Measurements from ENCODE around the gene APBA2. TPM values are rescaled to one million over a fixed set of nuclear protein-coding genes. Genes with fewer than 3 reads are reported as not detected.

Gene APBA2
- total RNA-seq, 2 experiments from 2014 or later = 19.2 to 21.2 TPM

GRCh38 chr15:28915935-28916334, 30.2 kb downstream of the APBA2 start:
- H3K4me1 Mint-ChIP-seq = peaks cover 37% of the 10 kb centered on the region
- no peaks in the 10 kb centered on the region for H3K27me3 Mint-ChIP-seq
- no peak for DNase-seq
- H3K9me3 Mint-ChIP-seq = no peaks in the 10 kb centered on the region
- no peaks in the 10 kb centered on the region for H3K36me3 Mint-ChIP-seq (ENCODE audit: low read depth)
- CTCF ChIA-PET = no interaction called here
- POLR2A ChIA-PET = no interaction called here
- no peak overlapping the region for H3K27ac Mint-ChIP-seq
- H3K4me3 Mint-ChIP-seq = no peak overlapping the region

DNA sequence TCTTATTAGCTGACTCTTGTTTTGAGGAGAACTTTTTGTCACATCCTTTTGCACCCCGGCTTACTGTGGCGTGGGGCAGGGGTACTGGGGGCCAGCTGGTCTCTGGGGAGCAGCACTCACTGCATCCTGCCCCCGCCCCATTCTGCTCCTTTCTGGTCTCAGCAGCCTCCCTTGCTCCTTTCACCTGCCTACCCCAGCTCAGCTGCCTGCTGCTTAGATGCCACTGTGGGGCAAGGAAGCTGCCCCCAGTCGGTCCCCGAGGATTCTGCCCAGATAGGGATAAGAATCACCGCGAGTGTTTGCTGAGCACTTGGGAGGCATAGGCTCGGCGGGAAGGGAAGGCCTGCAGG, 32.0 kb downstream of the APBA2 start:
- H3K4me1 Mint-ChIP-seq = peaks cover 35% of the 10 kb centered on the region
- H3K27me3 Mint-ChIP-seq = no peaks in the 10 kb centered on the region
- H3K36me3 Mint-ChIP-seq (ENCODE audit: low read depth) = peaks cover 5% of the 10 kb centered on the region
- H3K27ac Mint-ChIP-seq = no peak overlapping the region
- no peak overlapping the region for H3K4me3 Mint-ChIP-seq
- no peak for DNase-seq
- ChIA-PET POLR2A (no interaction called here), CTCF (no interaction called here)
- H3K9me3 Mint-ChIP-seq = no peaks in the 10 kb centered on the region

DNA sequence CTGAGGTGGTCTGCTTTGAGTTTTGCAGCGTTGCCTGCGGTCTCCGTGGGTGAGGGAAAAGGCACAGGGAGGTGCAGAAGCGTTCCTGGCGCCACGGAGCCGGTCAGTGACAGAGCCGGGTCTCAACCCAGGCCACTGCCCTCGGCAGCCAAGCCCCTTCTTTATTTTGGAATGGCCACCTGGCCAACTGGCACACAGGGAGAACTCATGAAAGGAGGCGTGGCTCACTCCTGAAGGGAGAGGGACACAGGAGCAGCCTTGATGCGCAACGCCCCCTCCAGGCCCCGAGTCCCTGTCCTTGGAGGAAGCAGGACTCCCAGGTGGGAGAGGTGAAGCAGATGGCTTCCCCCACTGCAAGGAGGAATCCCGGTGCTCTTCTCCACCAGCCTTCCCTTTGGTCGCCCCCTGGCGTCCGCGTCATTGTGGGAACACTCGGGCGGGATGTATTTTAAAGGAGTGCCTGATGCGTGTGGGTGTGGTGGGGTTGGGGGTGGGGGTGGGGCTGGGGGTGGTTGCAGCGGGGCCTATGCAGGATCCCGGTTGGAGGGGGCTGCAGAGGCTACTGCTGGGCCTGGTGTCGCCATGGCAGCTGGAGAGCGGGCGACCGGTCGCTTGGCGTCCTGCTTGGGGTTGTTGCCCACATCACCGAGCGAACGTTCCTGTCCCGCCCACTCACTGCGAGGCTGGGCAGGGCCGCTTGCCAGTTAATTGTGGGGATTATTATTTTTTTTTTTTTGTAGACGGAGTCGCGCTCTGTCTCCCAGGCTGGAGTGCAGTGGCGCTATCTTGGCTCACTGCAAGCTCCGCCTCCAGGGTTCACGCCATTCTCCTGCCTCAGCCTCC, 32.6 kb downstream of the APBA2 start:
- Mint-ChIP-seq H3K4me1 (peaks cover 38% of the 10 kb centered on the region), H3K27ac (peak overlapping the region; percentile 83), H3K27me3 (no peaks in the 10 kb centered on the region), H3K9me3 (no peaks in the 10 kb centered on the region), H3K4me3 (peak overlapping the region; percentile 59), H3K36me3 (ENCODE audit: low read depth) (peaks cover 8% of the 10 kb centered on the region)
- no peak for DNase-seq
- POLR2A ChIA-PET = no interaction called here
- CTCF ChIA-PET = no interaction called here

GRCh38 chr15:28919201-28919635, 33.4 kb downstream of the APBA2 start:
- ChIA-PET CTCF (no interaction called here), POLR2A (no interaction called here)
- H3K27ac Mint-ChIP-seq = peak overlapping the region; percentile 83
- H3K27me3 Mint-ChIP-seq = no peaks in the 10 kb centered on the region
- no peaks in the 10 kb centered on the region for H3K9me3 Mint-ChIP-seq
- peak; percentile 51 for DNase-seq
- peaks cover 8% of the 10 kb centered on the region for H3K36me3 Mint-ChIP-seq (ENCODE audit: low read depth)
- peaks cover 45% of the 10 kb centered on the region for H3K4me1 Mint-ChIP-seq
- H3K4me3 Mint-ChIP-seq = peak overlapping the region; percentile 59

DNA sequence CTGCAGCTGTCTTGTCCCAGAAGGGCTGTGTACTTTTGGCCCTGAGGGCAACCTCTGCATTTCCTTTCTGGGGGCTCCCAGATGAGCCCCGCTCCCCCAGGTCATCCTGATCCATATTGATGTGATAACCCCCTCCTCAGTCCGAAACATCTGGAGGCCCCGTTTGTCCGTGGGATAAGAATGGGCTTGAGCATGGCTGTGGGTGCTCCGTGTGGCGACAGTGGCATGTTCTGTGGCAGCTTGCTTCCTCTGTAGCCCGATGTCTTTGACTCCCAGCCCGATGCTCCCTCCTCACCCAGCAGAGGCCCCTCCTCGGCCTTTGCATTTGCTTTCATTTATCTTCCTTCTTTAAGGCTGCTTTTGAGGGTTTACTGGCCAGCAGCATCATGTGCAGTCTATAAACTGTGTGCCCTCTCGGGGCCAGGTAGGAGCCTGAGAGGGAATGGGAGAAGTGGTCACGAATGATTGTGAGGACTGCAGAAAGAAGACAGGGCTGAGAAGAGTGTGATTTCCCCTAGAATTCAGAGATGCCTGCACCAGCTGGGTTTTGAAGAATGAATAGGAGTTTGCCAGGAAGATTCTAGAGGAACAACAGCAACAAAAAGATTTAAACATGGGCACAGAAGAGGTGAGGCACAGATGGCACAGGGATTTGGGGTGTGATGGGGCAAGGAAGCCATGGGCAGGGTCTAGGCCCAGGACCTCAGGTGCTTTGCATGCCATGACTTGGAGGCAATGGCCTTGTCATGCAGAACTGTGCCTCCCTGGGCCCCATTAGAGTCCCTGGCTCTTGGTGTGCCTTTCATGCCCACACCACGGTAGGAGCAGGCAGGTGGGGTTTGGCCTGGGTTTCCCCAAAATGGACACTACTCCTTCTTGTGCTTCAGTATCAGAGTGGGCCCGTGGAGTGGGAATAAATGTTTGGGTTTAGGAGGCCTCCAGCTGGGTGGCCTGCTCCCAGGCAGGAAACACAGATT, 34.2 kb downstream of the APBA2 start:
- ChIA-PET POLR2A (no interaction called here), CTCF (interaction anchor here (1.0 to 1.4 kb wide), 2 partner anchors 10 to 30 kb away, joined by 3 read pairs; no protein-coding TSS in a partner anchor)
- H3K27ac Mint-ChIP-seq = peak overlapping the region; percentile 83
- no peaks in the 10 kb centered on the region for H3K9me3 Mint-ChIP-seq
- peaks cover 8% of the 10 kb centered on the region for H3K36me3 Mint-ChIP-seq (ENCODE audit: low read depth)
- peaks cover 48% of the 10 kb centered on the region for H3K4me1 Mint-ChIP-seq
- DNase-seq = no peak
- peak overlapping the region; percentile 59 for H3K4me3 Mint-ChIP-seq
- no peaks in the 10 kb centered on the region for H3K27me3 Mint-ChIP-seq

DNA sequence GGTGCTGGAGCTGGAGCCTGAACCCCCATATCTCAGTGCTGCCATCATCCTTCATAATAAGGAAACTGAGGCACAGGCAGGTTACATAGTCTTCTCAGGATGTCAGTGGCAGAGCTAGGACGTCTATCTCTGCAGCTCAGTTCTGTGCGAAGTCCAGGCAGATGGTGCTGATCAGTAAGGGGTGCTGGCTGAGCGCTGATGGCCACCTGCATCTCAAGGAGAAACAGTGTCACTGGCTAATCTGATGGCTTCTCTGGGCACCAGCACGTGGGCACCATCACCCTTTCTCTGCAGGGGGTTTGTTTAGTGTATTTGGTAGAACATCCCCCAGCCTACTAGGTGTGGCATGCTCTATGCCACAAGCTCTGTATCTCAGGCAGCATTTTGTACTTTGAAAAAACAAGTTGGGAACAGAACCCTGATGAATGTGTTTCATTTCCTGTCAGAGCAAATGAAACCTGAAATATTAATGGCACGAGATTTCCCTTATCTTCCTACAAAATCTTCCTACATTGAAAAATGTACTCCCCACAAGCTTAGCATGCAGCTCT, 35.1 kb downstream of the APBA2 start:
- Mint-ChIP-seq H3K4me3 (peak overlapping the region; percentile 59), H3K4me1 (peaks cover 48% of the 10 kb centered on the region), H3K27ac (peak overlapping the region; percentile 60), H3K27me3 (no peaks in the 10 kb centered on the region), H3K36me3 (ENCODE audit: low read depth) (peaks cover 8% of the 10 kb centered on the region), H3K9me3 (no peaks in the 10 kb centered on the region)
- POLR2A ChIA-PET = no interaction called here
- DNase-seq = no peak
- CTCF ChIA-PET = interaction anchor here (1.0 to 1.4 kb wide), 2 partner anchors 9 to 31 kb away, joined by 3 read pairs; no protein-coding TSS in a partner anchor

DNA sequence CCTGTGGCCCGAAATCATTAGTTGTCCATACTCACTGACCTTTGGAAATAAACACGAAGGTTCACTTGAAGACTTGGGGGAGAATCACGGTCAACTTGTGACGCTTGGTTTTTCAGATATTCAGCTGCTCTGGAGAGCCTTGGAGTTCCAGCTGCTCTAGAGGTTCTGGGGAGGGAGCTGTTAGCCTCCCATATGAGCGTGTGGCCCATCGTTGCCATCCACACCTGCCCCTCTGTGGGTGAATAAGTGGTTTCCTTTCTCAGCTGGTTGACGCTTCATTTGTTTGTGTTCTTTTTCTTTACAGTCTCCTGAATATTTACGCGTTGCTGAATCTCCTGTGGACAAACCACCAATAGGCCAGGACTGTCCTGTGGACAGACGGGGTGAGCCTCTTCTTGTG, 35.6 kb downstream of the APBA2 start:
- Mint-ChIP-seq H3K27ac (peak overlapping the region; percentile 60), H3K4me3 (no peak overlapping the region), H3K4me1 (peaks cover 48% of the 10 kb centered on the region), H3K9me3 (no peaks in the 10 kb centered on the region), H3K27me3 (no peaks in the 10 kb centered on the region), H3K36me3 (ENCODE audit: low read depth) (peaks cover 8% of the 10 kb centered on the region)
- ChIA-PET POLR2A (no interaction called here), CTCF (no interaction called here)
- no peak for DNase-seq

DNA sequence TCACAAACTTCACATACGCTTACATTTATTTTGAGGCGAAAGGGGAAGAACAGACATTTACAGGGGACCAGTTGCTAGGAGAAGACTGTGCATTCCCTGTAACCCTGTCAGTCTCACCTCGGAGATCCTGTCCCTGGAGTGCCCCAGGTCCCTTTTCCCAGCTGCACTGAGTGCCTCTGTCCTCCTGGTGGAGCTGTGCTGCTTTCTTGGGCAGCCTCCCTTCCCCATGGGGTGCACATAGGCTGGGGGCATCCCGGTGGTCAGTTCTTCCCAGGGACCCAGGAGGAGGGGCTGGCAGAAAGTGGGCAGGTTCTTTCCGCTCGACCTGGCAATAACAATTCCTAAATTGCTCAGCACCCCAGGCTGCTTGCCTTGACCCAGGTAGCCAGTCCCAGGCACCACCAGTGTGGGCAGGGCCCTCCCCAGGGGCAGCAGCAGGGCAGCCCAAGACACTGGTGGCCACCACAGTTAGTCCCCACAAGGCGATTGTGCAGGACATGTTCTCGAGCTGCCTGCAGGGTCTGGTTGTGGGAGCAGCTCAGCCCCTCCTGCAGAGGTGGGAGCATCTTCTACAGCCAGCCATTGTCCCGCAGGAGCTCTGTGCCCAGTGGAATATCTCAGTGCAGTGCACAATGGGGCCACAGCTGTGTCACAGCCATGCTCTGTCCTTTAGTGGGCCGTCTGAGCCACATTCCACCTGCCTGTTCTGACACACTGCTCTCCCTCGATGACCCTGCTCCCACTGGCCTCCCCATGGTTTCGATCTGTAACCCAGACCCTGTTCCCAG, 36.3 kb downstream of the APBA2 start:
- Mint-ChIP-seq H3K9me3 (no peaks in the 10 kb centered on the region), H3K4me1 (peaks cover 48% of the 10 kb centered on the region), H3K4me3 (no peak overlapping the region), H3K27me3 (no peaks in the 10 kb centered on the region), H3K27ac (no peak overlapping the region), H3K36me3 (ENCODE audit: low read depth) (peaks cover 8% of the 10 kb centered on the region)
- ChIA-PET POLR2A (no interaction called here), CTCF (interaction anchor here (1.2 kb wide), 1 partner anchor 18 kb away, joined by 3 read pairs; no protein-coding TSS in a partner anchor)
- DNase-seq = no peak

GRCh38 chr15:28922707-28923012, 36.9 kb downstream of the APBA2 start:
- peaks cover 46% of the 10 kb centered on the region for H3K4me1 Mint-ChIP-seq
- H3K4me3 Mint-ChIP-seq = no peak overlapping the region
- ChIA-PET POLR2A (no interaction called here), CTCF (interaction anchor here (1.2 kb wide), 1 partner anchor 18 kb away, joined by 3 read pairs; no protein-coding TSS in a partner anchor)
- H3K27me3 Mint-ChIP-seq = no peaks in the 10 kb centered on the region
- H3K27ac Mint-ChIP-seq = no peak overlapping the region
- DNase-seq = no peak
- no peaks in the 10 kb centered on the region for H3K9me3 Mint-ChIP-seq
- peaks cover 8% of the 10 kb centered on the region for H3K36me3 Mint-ChIP-seq (ENCODE audit: low read depth)

GRCh38 chr15:28923726-28924280, 38.0 kb downstream of the APBA2 start:
- peaks cover 8% of the 10 kb centered on the region for H3K36me3 Mint-ChIP-seq (ENCODE audit: low read depth)
- H3K4me1 Mint-ChIP-seq = peaks cover 43% of the 10 kb centered on the region
- H3K27ac Mint-ChIP-seq = no peak overlapping the region
- POLR2A ChIA-PET = no interaction called here
- H3K27me3 Mint-ChIP-seq = no peaks in the 10 kb centered on the region
- H3K4me3 Mint-ChIP-seq = no peak overlapping the region
- CTCF ChIA-PET = interaction anchor here (1.2 kb wide), 1 partner anchor 20 kb away, joined by 3 read pairs; no protein-coding TSS in a partner anchor
- DNase-seq = no peak
- no peaks in the 10 kb centered on the region for H3K9me3 Mint-ChIP-seq

- Mint-ChIP-seq H3K4me1 (peaks cover 12% of the 10 kb centered on the region), H3K27me3 (no peaks in the 10 kb centered on the region), H3K4me3 (no peak overlapping the region), H3K9me3 (no peaks in the 10 kb centered on the region), H3K27ac (no peak overlapping the region), H3K36me3 (ENCODE audit: low read depth) (peaks cover 6% of the 10 kb centered on the region)
- no peak for DNase-seq
- CTCF ChIA-PET = no interaction called here
- POLR2A ChIA-PET = no interaction called here
Observed at GRCh38 chr15:28927043-28927442, 41.3 kb downstream of the APBA2 start.

DNA sequence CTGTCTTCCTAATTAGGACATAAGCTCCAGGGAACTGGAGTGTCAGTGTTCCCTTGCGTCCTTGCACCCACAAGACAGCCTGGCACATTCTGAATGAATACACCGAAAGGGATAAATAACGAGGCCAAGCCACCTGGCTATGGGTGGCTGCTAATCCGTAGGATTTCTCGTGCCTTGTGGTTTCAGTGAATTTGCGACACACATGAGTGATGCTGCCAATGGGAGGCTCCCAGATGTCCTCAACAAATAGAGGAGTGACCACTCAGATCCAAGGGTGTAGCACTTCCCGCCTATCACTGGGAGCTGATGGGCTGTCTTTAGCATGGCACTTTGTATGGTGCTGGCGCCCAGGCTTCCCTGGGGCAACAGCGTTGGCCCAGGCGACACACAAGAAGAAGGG, 43.4 kb downstream of the APBA2 start:
- H3K27me3 Mint-ChIP-seq = no peaks in the 10 kb centered on the region
- H3K4me1 Mint-ChIP-seq = peaks cover 6% of the 10 kb centered on the region
- H3K4me3 Mint-ChIP-seq = no peak overlapping the region
- peaks cover 3% of the 10 kb centered on the region for H3K9me3 Mint-ChIP-seq
- CTCF ChIA-PET = no interaction called here
- DNase-seq = no peak
- H3K36me3 Mint-ChIP-seq (ENCODE audit: low read depth) = no peaks in the 10 kb centered on the region
- POLR2A ChIA-PET = no interaction called here
- no peak overlapping the region for H3K27ac Mint-ChIP-seq
